ENCODE results near the gene SLC12A5. TPM values are rescaled to one million over a fixed set of nuclear protein-coding genes. Genes with fewer than 3 reads are reported as not detected.

Gene SLC12A5
- total RNA-seq, 1 experiment from 2014 or later, result 7.2 TPM

- ChIA-PET POLR2A (no interaction called here), CTCF (interaction anchor here (1.3 to 1.7 kb wide), 3 partner anchors 60 to 71 kb away, joined by 3 to 8 read pairs (median 7); no protein-coding TSS in a partner anchor)
- H3K27me3 Mint-ChIP-seq (ENCODE audit: low read depth), result no peaks in the 10 kb centered on the region
- H3K9me3 Mint-ChIP-seq, result no peaks in the 10 kb centered on the region
- DNase-seq (ENCODE audit: low spot score) (no peak), ATAC-seq (no peak)
- TF ChIP-seq ELF4 (CRISPR knock-in tag; IDR thresholded peaks at IDR 0.05; ENCODE audit: low read depth) (no peak), ATF2 (CRISPR knock-in tag; IDR thresholded peaks at IDR 0.05; ENCODE audit: borderline replicate concordance, low read depth) (no peak), ZNF232 (CRISPR knock-in tag; IDR thresholded peaks at IDR 0.05) (no peak), ZBTB21 (CRISPR knock-in tag; IDR thresholded peaks at IDR 0.05; ENCODE audit: borderline replicate concordance) (no peak), ZNF121 (CRISPR knock-in tag; IDR thresholded peaks at IDR 0.05) (no peak), SMAD4 (CRISPR knock-in tag; IDR thresholded peaks at IDR 0.05) (no peak), ZBTB43 (CRISPR knock-in tag; IDR thresholded peaks at IDR 0.05) (no peak), ETV6 (CRISPR knock-in tag; IDR thresholded peaks at IDR 0.05) (no peak)
- TF ChIP-seq, protein P1, sequence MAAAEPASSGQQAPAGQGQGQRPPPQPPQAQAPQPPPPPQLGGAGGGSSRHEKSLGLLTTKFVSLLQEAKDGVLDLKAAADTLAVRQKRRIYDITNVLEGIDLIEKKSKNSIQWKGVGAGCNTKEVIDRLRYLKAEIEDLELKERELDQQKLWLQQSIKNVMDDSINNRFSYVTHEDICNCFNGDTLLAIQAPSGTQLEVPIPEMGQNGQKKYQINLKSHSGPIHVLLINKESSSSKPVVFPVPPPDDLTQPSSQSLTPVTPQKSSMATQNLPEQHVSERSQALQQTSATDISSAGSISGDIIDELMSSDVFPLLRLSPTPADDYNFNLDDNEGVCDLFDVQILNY (CRISPR knock-in tag; IDR thresholded peaks at IDR 0.05), result no peak
- H3K4me1 Mint-ChIP-seq, result peaks cover 47% of the 10 kb centered on the region
- no peak overlapping the region for H3K4me3 Mint-ChIP-seq
- peaks cover 9% of the 10 kb centered on the region; the same call in 1 of the 2 replicates for H3K36me3 Mint-ChIP-seq
- H3K27ac Mint-ChIP-seq, result peak overlapping the region; percentile 61; the same call in 1 of the 2 replicates
Measured at GRCh38 chr20:46083101-46083500, 54.1 kb downstream of the SLC12A5 start.

DNA sequence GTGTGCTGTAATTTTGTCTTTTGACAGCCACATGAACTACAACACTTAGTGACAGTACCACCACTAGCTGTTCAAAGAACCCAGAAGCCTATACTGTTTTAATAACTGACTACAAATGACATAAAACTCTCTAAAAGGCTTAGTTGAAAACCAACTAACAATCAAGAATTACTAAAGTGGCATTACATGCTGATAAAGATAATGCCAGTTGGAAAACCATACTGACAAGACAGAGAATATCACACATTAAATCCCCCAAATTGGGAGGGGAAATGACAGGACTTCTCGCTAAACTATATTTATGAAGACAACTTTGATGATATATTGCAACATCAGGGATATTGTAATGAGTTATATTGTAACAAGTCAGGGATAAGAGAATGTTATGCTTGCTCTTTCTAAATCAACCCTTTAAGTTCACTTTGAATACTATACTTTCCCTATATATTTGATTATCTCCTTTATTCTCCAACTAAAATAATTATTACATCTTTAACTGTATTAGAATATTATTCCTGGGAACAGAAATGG lies 54.6 kb downstream of the SLC12A5 start:
- Mint-ChIP-seq H3K27ac (peak overlapping the region; percentile 61; the same call in 1 of the 2 replicates), H3K36me3 (peaks cover 7% of the 10 kb centered on the region; the same call in 1 of the 2 replicates), H3K27me3 (ENCODE audit: low read depth) (no peaks in the 10 kb centered on the region), H3K4me1 (peaks cover 51% of the 10 kb centered on the region), H3K9me3 (no peaks in the 10 kb centered on the region), H3K4me3 (no peak overlapping the region)
- ATAC-seq (no peak), DNase-seq (ENCODE audit: low spot score) (no peak)
- CTCF ChIA-PET, result interaction anchor here (1.3 to 1.7 kb wide), 3 partner anchors 61 to 72 kb away, joined by 3 to 8 read pairs (median 7); no protein-coding TSS in a partner anchor
- POLR2A ChIA-PET, result no interaction called here
- TF ChIP-seq ZNF232 (CRISPR knock-in tag; IDR thresholded peaks at IDR 0.05) (no peak), TEAD1 (CRISPR knock-in tag; IDR thresholded peaks at IDR 0.05) (no peak), NFATC4 (CRISPR knock-in tag; IDR thresholded peaks at IDR 0.05) (no peak)

GRCh38 chr20:46084805-46085178 lies 55.8 kb downstream of the SLC12A5 start:
- POLR2A ChIA-PET, result interaction anchor here (0.5 to 1.0 kb wide), 2 partner anchors 12 to 1297 kb away, joined by 3 to 5 read pairs; no protein-coding TSS in a partner anchor
- no peaks in the 10 kb centered on the region for H3K9me3 Mint-ChIP-seq
- H3K36me3 Mint-ChIP-seq, result no peaks in the 10 kb centered on the region
- no peaks in the 10 kb centered on the region for H3K27me3 Mint-ChIP-seq (ENCODE audit: low read depth)
- no peak for ATAC-seq
- H3K4me3 Mint-ChIP-seq, result no peak overlapping the region
- no peak overlapping the region for H3K27ac Mint-ChIP-seq
- no peak for DNase-seq (ENCODE audit: low spot score)
- H3K4me1 Mint-ChIP-seq, result peaks cover 51% of the 10 kb centered on the region
- CTCF ChIA-PET, result interaction anchor here (0.8 to 1.8 kb wide), 7 partner anchors 26 to 478 kb away, joined by 3 to 8 read pairs (median 3); no protein-coding TSS in a partner anchor
- no peak for TF ChIP-seq OVOL2 (CRISPR knock-in tag; IDR thresholded peaks at IDR 0.05; ENCODE audit: borderline replicate concordance)
- TF ChIP-seq CREM (CRISPR knock-in tag; IDR thresholded peaks at IDR 0.05), result no peak
- TF ChIP-seq, protein P2, sequence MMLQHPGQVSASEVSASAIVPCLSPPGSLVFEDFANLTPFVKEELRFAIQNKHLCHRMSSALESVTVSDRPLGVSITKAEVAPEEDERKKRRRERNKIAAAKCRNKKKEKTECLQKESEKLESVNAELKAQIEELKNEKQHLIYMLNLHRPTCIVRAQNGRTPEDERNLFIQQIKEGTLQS (CRISPR knock-in tag; conservative IDR thresholded peaks at IDR 0.05), result no peak
- TF ChIP-seq GRHL2 (CRISPR knock-in tag; IDR thresholded peaks at IDR 0.05; ENCODE audit: insufficient replicate concordance, severe bottlenecking), result no peak
- no peak for TF ChIP-seq NFYB (CRISPR knock-in tag; conservative IDR thresholded peaks at IDR 0.05; ENCODE audit: low read depth)
- no peak for TF ChIP-seq ZNF671 (CRISPR knock-in tag; IDR thresholded peaks at IDR 0.05)
- TF ChIP-seq ZMAT4 (CRISPR knock-in tag; IDR thresholded peaks at IDR 0.05), result no peak
- TF ChIP-seq, protein P3, sequence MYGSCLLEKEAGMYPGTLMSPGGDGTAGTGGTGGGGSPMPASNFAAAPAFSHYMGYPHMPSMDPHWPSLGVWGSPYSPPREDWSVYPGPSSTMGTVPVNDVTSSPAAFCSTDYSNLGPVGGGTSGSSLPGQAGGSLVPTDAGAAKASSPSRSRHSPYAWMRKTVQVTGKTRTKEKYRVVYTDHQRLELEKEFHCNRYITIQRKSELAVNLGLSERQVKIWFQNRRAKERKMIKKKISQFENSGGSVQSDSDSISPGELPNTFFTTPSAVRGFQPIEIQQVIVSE (CRISPR knock-in tag; IDR thresholded peaks at IDR 0.05; ENCODE audit: borderline replicate concordance), result no peak
- TF ChIP-seq GTF2I (CRISPR knock-in tag; conservative IDR thresholded peaks at IDR 0.05), result no peak
- no peak for TF ChIP-seq ZBTB21 (CRISPR knock-in tag; IDR thresholded peaks at IDR 0.05; ENCODE audit: borderline replicate concordance)
- TF ChIP-seq, protein P4, sequence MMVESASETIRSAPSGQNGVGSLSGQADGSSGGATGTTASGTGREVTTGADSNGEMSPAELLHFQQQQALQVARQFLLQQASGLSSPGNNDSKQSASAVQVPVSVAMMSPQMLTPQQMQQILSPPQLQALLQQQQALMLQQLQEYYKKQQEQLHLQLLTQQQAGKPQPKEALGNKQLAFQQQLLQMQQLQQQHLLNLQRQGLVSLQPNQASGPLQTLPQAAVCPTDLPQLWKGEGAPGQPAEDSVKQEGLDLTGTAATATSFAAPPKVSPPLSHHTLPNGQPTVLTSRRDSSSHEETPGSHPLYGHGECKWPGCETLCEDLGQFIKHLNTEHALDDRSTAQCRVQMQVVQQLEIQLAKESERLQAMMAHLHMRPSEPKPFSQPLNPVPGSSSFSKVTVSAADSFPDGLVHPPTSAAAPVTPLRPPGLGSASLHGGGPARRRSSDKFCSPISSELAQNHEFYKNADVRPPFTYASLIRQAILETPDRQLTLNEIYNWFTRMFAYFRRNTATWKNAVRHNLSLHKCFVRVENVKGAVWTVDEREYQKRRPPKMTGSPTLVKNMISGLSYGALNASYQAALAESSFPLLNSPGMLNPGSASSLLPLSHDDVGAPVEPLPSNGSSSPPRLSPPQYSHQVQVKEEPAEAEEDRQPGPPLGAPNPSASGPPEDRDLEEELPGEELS (CRISPR knock-in tag; IDR thresholded peaks at IDR 0.05), result no peak
- TF ChIP-seq, protein P5, sequence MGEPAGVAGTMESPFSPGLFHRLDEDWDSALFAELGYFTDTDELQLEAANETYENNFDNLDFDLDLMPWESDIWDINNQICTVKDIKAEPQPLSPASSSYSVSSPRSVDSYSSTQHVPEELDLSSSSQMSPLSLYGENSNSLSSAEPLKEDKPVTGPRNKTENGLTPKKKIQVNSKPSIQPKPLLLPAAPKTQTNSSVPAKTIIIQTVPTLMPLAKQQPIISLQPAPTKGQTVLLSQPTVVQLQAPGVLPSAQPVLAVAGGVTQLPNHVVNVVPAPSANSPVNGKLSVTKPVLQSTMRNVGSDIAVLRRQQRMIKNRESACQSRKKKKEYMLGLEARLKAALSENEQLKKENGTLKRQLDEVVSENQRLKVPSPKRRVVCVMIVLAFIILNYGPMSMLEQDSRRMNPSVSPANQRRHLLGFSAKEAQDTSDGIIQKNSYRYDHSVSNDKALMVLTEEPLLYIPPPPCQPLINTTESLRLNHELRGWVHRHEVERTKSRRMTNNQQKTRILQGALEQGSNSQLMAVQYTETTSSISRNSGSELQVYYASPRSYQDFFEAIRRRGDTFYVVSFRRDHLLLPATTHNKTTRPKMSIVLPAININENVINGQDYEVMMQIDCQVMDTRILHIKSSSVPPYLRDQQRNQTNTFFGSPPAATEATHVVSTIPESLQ (CRISPR knock-in tag; IDR thresholded peaks at IDR 0.05), result no peak
